Ovary (tissue), 9 donors: ENCODE data around the gene RHCE. TPM values are rescaled to one million over a fixed set of nuclear protein-coding genes. Genes with fewer than 3 reads are reported as not detected.
"Not testable (repeated sequence)": the region's sequence is repeated elsewhere in the genome, so short reads cannot be mapped to it uniquely, and the experiment has no call there.

Experiments used
- DNase-seq, 5 donors: peaks; one replicate each; pipeline ENCODE4 v3.0.0-alpha.2; 2019 to 2020
- H3K27ac ChIP-seq, 2 donors: fragments of 200-600 bp; one replicate each; pipeline versions ENCODE4 v1.5.1 to v1.8.0; 2019 to 2022
- H3K27me3 ChIP-seq: fragments of 200-600 bp; one replicate; pipeline ENCODE4 v1.8.0; 2022
- H3K36me3 ChIP-seq: fragments of 200-600 bp; sonication (generic); one replicate; pipeline ENCODE4 v1.5.1; 2019
- H3K4me1 ChIP-seq: one replicate; pipeline ENCODE4 v1.8.1; 2013; ENCODE audit warnings: mild to moderate bottlenecking, moderate library complexity; ENCODE audit not compliant: insufficient read depth
- H3K4me3 ChIP-seq: fragments of 200-600 bp; sonication (generic); one replicate; pipeline ENCODE4 v1.5.1; 2017
- H3K9me3 ChIP-seq, 2 donors: fragments of 200-600 bp in 1 of 2; sonication (generic) in 1 of 2; one replicate each; pipeline versions ENCODE4 v1.5.1 to v1.8.1; 2013 to 2019; ENCODE audit warnings: mild to moderate bottlenecking in 1 of 2, moderate library complexity in 1 of 2
- CTCF ChIP-seq, 3 donors: fragments of 450-650 bp in 2 of 3; fragments of 200-600 bp in 1 of 3; IDR thresholded peaks; one replicate each; pipeline versions ENCODE4 v1.5.1 to v1.8.0; 2016 to 2022; ENCODE audit warnings: antibody characterized with exemption in 3 of 3, mild to moderate bottlenecking in 1 of 3
- EP300 ChIP-seq: sonication (generic); formaldehyde crosslinking; IDR thresholded peaks from one replicate; pipeline ENCODE4 v1.6.1; 2017; ENCODE audit warnings: antibody characterized with exemption
- POLR2A ChIP-seq: fragments of 450-650 bp; IDR thresholded peaks from one replicate; pipeline ENCODE4 v1.6.1; 2017; ENCODE audit warnings: antibody characterized with exemption, mild to moderate bottlenecking, moderate library complexity
- WGBS, 3 donors: extraction: QIAGEN DNeasy Blood & Tissue Kit in 1 of 3; methylation state at CpG; one replicate each; pipeline versions ENCODE4 v1.1.5 to v1.1.7; 2013 to 2017; 5-methylcytosine and 5-hydroxymethylcytosine counted together
- intact Hi-C, 4 donors: fragments of 100-400 bp; cut with DNase I; formaldehyde crosslinking; loops; one replicate each; pipeline versions ENCODE4 v1.11.0 to v1.15.1; 2022 to 2023
- polyA plus RNA-seq, 2 donors: library from polyadenylated mRNA; stranded (reverse); fragments of 200-250 nt in 1 of 2; fragments of 350-450 nt in 1 of 2; fragmentation: Illumina TruSeq in 1 of 2; extraction: RNeasy Lipid Tissue Mini Kit (QIAGEN cat#74804) in 1 of 2; gene quantifications; one replicate each; pipeline ENCODE4 v1.2.3, GENCODE V29; 2013 to 2014
- total RNA-seq, 7 donors: library from RNA; depleted of rRNA in 2 of 7; stranded (reverse); fragments of >200 nt in 2 of 7; fragmentation: NEBNext Ultra II Directional in 3 of 7; extraction: Animal tissue kit (Norgen Biotek cat#: 25700) in 3 of 7; gene quantifications; one replicate each; pipeline versions ENCODE4 v1.1.0 to v1.2.4, GENCODE V29; 2016 to 2023
- donor health status: DM: no; HTN: no; CAD: no; lungs with moderate emphysema.
- donor health status: DM: no; HTN: no; CAD: no.
- donor health status: Bipolar disorder and iron deficiency.
- donor health status: DM: yes; HTN: yes; CAD: no.
- donor health status: DM: no; HTN: no; CAD: no.
- donor health status: DM: yes; HTN: yes; CAD: no.

RHCE gene
- total and polyA plus RNA-seq, 9 donors: 0.21 to 0.83 (median 0.53) TPM; not detected in 1

- Histone ChIP-seq H3K4me3 (no peak overlapping the region), H3K27me3 (no peaks in the 10 kb centered on the region), H3K36me3 (no peaks in the 10 kb centered on the region), H3K4me1 (peaks cover 11% of the 10 kb centered on the region), H3K27ac (peak overlapping the region in 1 of 2 donors; percentile 2), H3K9me3 (no peaks in the 10 kb centered on the region)
- WGBS, 3 donors: 21 to 32% (median 26%) methylated on average over 5 of the region's 5 CpGs
- intact Hi-C loops: no loop called here
- no peak for TF ChIP-seq POLR2A
- no peak for TF ChIP-seq CTCF (IDR thresholded peaks at IDR 0.05)
- no peak for TF ChIP-seq EP300
- no peak for DNase-seq
Observed at GRCh38 chr1:25462732-25463131, 42.1 kb upstream of the RHCE start.

GRCh38 chr1:25461849-25462248, 41.2 kb upstream of the RHCE start:
- intact Hi-C loops: no loop called here
- no peaks in the 10 kb centered on the region for H3K36me3 ChIP-seq
- no peak overlapping the region for H3K4me3 ChIP-seq
- TF ChIP-seq POLR2A: no peak
- no peak for TF ChIP-seq EP300
- no peak for TF ChIP-seq CTCF (IDR thresholded peaks at IDR 0.05)
- H3K27me3 ChIP-seq: no peaks in the 10 kb centered on the region
- H3K9me3 ChIP-seq: no peaks in the 10 kb centered on the region
- DNase-seq: no peak
- H3K27ac ChIP-seq: no peak overlapping the region
- peaks cover 7% of the 10 kb centered on the region for H3K4me1 ChIP-seq
- WGBS, 3 donors: 61 to 75% (median 64%) methylated on average over 2 of the region's 2 CpGs

- H3K27me3 ChIP-seq, H3K27ac ChIP-seq, H3K36me3 ChIP-seq, DNase-seq, H3K9me3 ChIP-seq, intact Hi-C loops, H3K4me1 ChIP-seq, H3K4me3 ChIP-seq: not testable (repeated sequence)
- WGBS, 3 donors: 71 to 86% (median 71%) methylated on average over 4 of the region's 4 CpGs
Observed at GRCh38 chr1:25460816-25461215, 40.2 kb upstream of the RHCE start.

GRCh38 chr1:25460020-25460419, 39.4 kb upstream of the RHCE start:
- H3K27me3 ChIP-seq: no peaks in the 10 kb centered on the region
- no peaks in the 10 kb centered on the region for H3K9me3 ChIP-seq
- no peak for DNase-seq
- no peak for TF ChIP-seq EP300
- TF ChIP-seq CTCF (IDR thresholded peaks at IDR 0.05): no peak
- 62 to 71% (median 65%) methylated on average over 3 of the region's 3 CpGs for WGBS, 3 donors
- peaks cover 6% of the 10 kb centered on the region for H3K4me1 ChIP-seq
- intact Hi-C loops: no loop called here
- no peak overlapping the region for H3K27ac ChIP-seq
- H3K4me3 ChIP-seq: no peak overlapping the region
- H3K36me3 ChIP-seq: no peaks in the 10 kb centered on the region

GRCh38 chr1:25458541-25459298, 38.1 kb upstream of the RHCE start:
- Histone ChIP-seq H3K27ac (no peak overlapping the region), H3K4me3 (no peak overlapping the region), H3K9me3 (no peaks in the 10 kb centered on the region), H3K36me3 (no peaks in the 10 kb centered on the region), H3K27me3 (no peaks in the 10 kb centered on the region), H3K4me1 (peaks cover 6% of the 10 kb centered on the region)
- TF ChIP-seq EP300: no peak
- TF ChIP-seq POLR2A: no peak
- no peak for TF ChIP-seq CTCF (IDR thresholded peaks at IDR 0.05)
- intact Hi-C loops: no loop called here
- no peak for DNase-seq
- 77 to 81% (median 80%) methylated on average over 7 of the region's 7 CpGs for WGBS, 3 donors
